Neural crest cell (in vitro differentiated cells): ENCODE data around the gene RAB3IP. TPM values are rescaled to one million over a fixed set of nuclear protein-coding genes. Genes with fewer than 3 reads are reported as not detected.
"Not testable (repeated sequence)": the region's sequence is repeated elsewhere in the genome, so short reads cannot be mapped to it uniquely, and the experiment has no call there.

Source experiments
- DNase-seq: peaks from one replicate; pipeline ENCODE4 v3.0.0; 2021; ENCODE audit warnings: low read depth, mixed read lengths, low spot score
- H3K27ac Mint-ChIP-seq: one replicate; pipeline ENCODE4 v1.8.0; 2021; ENCODE audit warnings: mild to moderate bottlenecking, mixed read lengths; ENCODE audit not compliant: unreplicated experiment
- H3K27me3 Mint-ChIP-seq: 2 replicates; pipeline ENCODE4 v1.8.0; 2021; ENCODE audit warnings: low read depth, mild to moderate bottlenecking, mixed read lengths
- H3K36me3 Mint-ChIP-seq: 2 replicates; pipeline ENCODE4 v1.8.0; 2021; ENCODE audit warnings: low read depth, mild to moderate bottlenecking, mixed read lengths
- H3K4me1 Mint-ChIP-seq: 2 replicates; pipeline ENCODE4 v1.8.0; 2021; ENCODE audit warnings: mixed read lengths
- H3K4me3 Mint-ChIP-seq: one replicate; pipeline ENCODE4 v1.8.0; 2021; ENCODE audit warnings: mild to moderate bottlenecking, mixed read lengths
- H3K9me3 Mint-ChIP-seq: 2 replicates; pipeline ENCODE4 v1.8.0; 2021; ENCODE audit warnings: mixed read lengths
- CTCF ChIP-seq: fragments of 200-600 bp; sonication (generic); conservative IDR thresholded peaks from 2 replicates; pipeline ENCODE4 v1.5.0; 2021; ENCODE audit warnings: antibody characterized with exemption, mild to moderate bottlenecking
- total RNA-seq: library from RNA; stranded (reverse); gene quantifications from 2 replicates; pipeline ENCODE4 v1.2.1, GENCODE V29; 2021

RAB3IP gene
- total RNA-seq, 1 donor from 2014 or later: 24.0 TPM

GRCh38 chr12:69766260-69766659, 27.6 kb downstream of the RAB3IP start:
- no peaks in the 10 kb centered on the region for H3K4me1 Mint-ChIP-seq
- peaks cover 79% of the 10 kb centered on the region for H3K36me3 Mint-ChIP-seq
- H3K4me3 Mint-ChIP-seq: no peak overlapping the region
- no peaks in the 10 kb centered on the region for H3K27me3 Mint-ChIP-seq
- DNase-seq: no peak
- peaks cover 31% of the 10 kb centered on the region for H3K9me3 Mint-ChIP-seq
- no peak for TF ChIP-seq CTCF
- H3K27ac Mint-ChIP-seq: no peak overlapping the region

DNA sequence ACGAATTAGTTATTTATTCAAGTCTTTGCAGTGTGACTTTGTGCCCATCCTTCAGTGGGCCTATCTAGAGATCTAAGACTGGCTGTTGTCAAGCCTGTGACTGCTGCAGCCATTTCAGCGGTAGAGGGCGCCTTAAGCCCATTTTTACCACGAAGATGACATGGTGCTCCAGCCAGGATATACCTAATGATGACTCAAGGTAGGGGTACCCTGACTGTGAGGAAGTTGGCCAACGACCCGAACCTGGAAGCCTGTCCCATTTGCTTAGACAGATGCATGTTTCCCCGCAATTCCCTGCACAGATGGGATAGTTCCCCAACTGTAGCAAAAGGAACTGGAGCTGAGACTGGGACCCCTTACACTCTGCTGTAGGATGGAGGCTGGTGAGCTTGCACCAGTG, 41.3 kb downstream of the RAB3IP start:
- Mint-ChIP-seq H3K36me3 (peaks cover 33% of the 10 kb centered on the region), H3K27ac (no peak overlapping the region), H3K4me3 (peak overlapping the region; percentile 69), H3K9me3 (peaks cover 15% of the 10 kb centered on the region), H3K27me3 (no peaks in the 10 kb centered on the region), H3K4me1 (peaks cover 8% of the 10 kb centered on the region)
- DNase-seq: peak; percentile 44
- TF ChIP-seq CTCF: peak; percentile 60

GRCh38 chr12:69783365-69783764, 44.7 kb downstream of the RAB3IP start:
- no peak overlapping the region for H3K27ac Mint-ChIP-seq

GRCh38 chr12:69789351-69789750, 50.7 kb downstream of the RAB3IP start:
- peaks cover 42% of the 10 kb centered on the region for H3K36me3 Mint-ChIP-seq

More at GRCh38 chr12:69783365-69783764, 44.7 kb downstream of the RAB3IP start:
- Mint-ChIP-seq H3K27me3 (no peaks in the 10 kb centered on the region), H3K36me3 (peaks cover 36% of the 10 kb centered on the region), H3K4me3 (no peak overlapping the region), H3K9me3 (peaks cover 15% of the 10 kb centered on the region), H3K4me1 (peaks cover 8% of the 10 kb centered on the region)
- no peak for DNase-seq
- TF ChIP-seq CTCF: no peak

DNA sequence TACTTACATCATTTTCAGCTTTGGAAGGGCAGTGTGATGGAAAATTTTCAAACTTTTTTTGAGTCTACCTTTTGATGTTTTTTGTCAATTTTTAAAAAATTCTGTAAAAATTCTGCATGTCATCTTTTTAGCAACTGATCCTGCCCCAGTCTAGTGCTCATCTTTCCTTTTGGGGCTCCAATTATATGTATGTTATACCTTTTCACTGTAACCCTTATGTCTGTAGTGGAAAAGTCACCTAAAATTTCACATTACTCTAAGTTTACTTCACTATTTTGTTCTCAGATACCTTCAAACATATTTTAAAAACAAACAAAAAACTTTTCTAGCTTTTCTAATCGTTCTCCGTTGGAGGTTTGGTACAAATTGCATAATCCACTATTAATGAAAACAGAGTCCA, 53.9 kb downstream of the RAB3IP start:
- Mint-ChIP-seq H3K36me3 (peaks cover 52% of the 10 kb centered on the region), H3K27me3 (no peaks in the 10 kb centered on the region)
- no peak for TF ChIP-seq CTCF

More at GRCh38 chr12:69789351-69789750, 50.7 kb downstream of the RAB3IP start:
- H3K4me3 Mint-ChIP-seq: no peak overlapping the region
- H3K27me3 Mint-ChIP-seq: no peaks in the 10 kb centered on the region
- DNase-seq: no peak
- H3K4me1 Mint-ChIP-seq: no peaks in the 10 kb centered on the region
- no peak for TF ChIP-seq CTCF
- peaks cover 17% of the 10 kb centered on the region for H3K9me3 Mint-ChIP-seq
- H3K27ac Mint-ChIP-seq: no peak overlapping the region

GRCh38 chr12:69807101-69807897, 68.6 kb downstream of the RAB3IP start:
- H3K27me3 Mint-ChIP-seq, H3K4me1 Mint-ChIP-seq, H3K27ac Mint-ChIP-seq, H3K4me3 Mint-ChIP-seq, DNase-seq: not testable (repeated sequence)
- Mint-ChIP-seq H3K36me3 (peaks cover 57% of the 10 kb centered on the region), H3K9me3 (peaks cover 14% of the 10 kb centered on the region)

More for the DNA sequence above, 53.9 kb downstream of the RAB3IP start:
- Mint-ChIP-seq H3K9me3 (peaks cover 17% of the 10 kb centered on the region), H3K27ac (no peak overlapping the region), H3K4me3 (no peak overlapping the region), H3K4me1 (no peaks in the 10 kb centered on the region)
- DNase-seq: no peak
